RPMI7951 (cell line): ENCODE measurements around the gene MEDAG. TPM values are rescaled to one million over a fixed set of nuclear protein-coding genes. Genes with fewer than 3 reads are reported as not detected.

Experiments used
- DNase-seq: peaks from one replicate; pipeline ENCODE4 v3.0.0-alpha.2; 2012; ENCODE audit warnings: low read depth
- total RNA-seq: library from RNA; depleted of rRNA; stranded (reverse); fragments of >200 nt; shearing (Covaris generic); gene quantifications from 2 replicates; pipeline ENCODE4 v1.2.3, GENCODE V29; 2014

The MEDAG gene
- total RNA-seq, 1 experiment from 2014 or later = 21.0 TPM

GRCh38 chr13:30907121-30907861 is 1.2 kb downstream of the MEDAG start:
- peak; percentile 95 for DNase-seq

- DNase-seq = peak; percentile 84
Measured at GRCh38 chr13:30908416-30908980, 2.4 kb downstream of the MEDAG start.

- no peak for DNase-seq
Measured at GRCh38 chr13:30910676-30911075, 4.6 kb downstream of the MEDAG start.

GRCh38 chr13:30915691-30916541 is 9.8 kb downstream of the MEDAG start:
- DNase-seq = peak; percentile 65

DNA sequence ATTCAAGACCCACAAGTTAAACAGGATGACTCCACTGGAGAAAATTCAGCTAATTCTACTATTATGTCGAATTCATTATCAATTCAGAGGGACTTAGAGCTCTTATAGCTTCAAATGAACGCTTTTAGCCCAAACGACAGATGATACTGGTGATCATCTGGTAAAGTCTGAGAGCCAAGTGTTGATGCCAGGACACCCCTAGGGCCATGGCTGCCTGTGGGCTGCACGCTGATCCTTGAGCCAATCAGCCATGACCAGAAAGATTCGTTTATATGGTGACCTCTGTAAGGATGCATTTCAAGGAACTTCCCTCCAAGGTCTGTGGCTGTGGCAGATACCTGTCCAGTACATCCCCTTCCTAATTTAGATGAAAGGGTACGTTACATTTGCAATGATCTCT is 10.9 kb downstream of the MEDAG start:
- DNase-seq = no peak

- DNase-seq = no peak
Measured at GRCh38 chr13:30918662-30919405, 12.8 kb downstream of the MEDAG start.

DNA sequence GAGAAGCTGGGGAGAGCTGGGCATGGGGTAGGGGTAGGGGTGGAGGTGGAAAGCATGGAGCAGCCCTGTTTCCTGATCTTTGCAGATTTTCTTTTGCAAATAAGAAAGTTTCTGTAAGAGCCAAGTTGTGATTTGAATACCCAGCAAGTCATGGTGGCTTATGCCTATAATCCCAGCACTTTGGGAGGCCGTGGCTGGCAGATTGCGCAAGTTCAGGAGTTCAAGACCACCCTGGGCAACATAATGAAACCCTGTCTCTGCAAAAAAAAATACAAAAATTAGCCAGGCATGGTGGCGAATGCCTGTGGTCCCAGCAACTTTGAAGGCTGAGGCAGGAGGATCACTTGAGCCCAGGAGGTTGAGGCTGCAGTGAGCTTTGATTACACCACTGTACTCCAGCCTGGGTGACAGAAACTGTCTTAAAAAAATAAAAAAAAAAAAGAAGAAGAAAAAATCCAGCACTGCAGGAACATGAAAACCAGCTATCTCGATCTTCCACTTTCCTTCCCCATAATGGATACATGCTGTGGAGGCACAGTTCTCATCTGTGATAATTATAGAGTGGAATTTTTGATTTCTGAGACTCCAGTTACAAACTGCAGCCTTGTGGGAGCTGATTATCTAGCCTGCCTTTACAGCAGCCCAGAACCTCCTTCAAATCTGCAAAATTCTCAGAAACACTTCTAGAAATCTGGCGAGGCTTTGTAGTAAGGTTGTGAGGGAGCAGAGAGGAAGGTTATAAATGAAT is 14.3 kb downstream of the MEDAG start:
- no peak for DNase-seq

DNA sequence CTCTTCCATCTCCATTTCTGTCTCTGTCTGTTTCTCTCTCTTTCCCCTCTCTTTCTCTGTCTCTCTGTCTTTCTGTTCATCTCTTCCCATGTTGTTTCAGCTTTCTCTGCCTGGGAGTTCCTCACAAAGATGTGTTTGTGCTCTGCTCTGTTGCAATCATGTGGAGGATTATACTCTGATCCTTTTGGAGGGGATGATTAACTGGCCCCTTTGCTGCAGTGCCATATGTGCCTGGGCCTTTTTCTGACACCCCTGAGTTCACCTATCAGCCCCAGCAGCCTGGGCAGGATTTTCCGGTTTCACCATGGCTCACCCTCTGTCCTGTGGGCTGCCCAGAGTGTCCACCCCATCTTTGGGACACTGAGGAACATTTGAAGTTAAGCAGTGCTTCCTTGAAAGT is 17.3 kb downstream of the MEDAG start:
- DNase-seq = no peak

DNA sequence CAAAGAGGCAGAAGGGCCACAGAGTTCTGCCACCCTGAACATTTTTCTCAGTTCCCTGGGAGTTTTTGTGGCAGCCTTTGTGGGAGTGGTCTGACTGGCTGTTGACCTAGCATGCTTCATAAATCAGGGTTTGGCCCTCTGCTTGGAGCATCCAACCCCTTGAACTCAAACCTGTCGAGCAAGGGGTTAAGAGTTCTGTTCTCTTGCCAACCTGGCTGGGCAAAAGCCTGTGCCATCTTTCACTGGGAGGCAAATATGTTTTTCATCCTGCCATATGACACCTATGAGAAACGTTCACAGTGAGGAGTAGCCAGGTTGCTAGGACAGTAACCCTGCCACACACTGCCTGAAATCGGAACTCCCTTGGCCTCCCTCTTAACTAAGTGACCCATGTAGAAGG is 18.6 kb downstream of the MEDAG start:
- DNase-seq = no peak

DNA sequence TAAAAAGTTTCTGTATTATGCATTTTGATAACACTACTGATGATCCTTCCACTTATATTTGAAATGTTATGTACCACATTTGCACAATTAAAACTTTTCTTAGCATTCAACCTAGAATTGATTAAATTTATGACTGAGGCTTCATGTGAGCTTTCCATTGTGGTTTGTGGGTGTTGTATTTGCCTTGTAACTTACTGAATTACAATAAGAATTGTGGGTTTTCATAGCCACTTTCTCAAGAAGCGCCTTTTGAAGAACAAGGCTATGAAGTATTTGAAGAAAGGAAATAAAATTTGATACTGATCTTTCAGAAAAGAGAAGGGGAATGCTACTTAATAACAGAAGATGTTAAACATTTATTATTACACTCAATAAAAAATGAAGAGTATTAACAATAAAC is 19.4 kb downstream of the MEDAG start:
- no peak for DNase-seq

- DNase-seq = no peak
Measured at GRCh38 chr13:30926781-30927180, 20.7 kb downstream of the MEDAG start.

- DNase-seq = peak; percentile 23
Measured at GRCh38 chr13:30927188-30927587, 21.1 kb downstream of the MEDAG start.

DNA sequence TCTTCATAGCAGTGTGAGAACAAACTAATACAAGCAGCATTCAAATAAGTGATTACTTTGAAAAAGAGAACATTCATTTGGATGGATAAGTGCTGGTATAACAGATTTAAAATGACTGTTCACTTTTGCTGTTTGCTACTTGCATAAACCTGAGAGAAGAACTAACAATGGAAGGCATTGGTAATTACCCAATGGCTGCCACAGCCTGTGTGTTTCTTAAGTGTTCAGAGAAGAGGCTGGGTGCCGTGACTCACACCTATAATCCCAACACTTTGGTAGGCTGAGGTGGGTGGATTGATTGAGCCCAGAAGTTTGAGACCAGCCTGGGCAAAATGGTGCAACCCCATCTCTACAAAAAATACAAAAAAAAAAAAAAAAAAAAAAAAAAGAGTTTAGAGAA is 21.5 kb downstream of the MEDAG start:
- DNase-seq = no peak

- no peak for DNase-seq
Measured at GRCh38 chr13:30928978-30929377, 22.9 kb downstream of the MEDAG start.

DNA sequence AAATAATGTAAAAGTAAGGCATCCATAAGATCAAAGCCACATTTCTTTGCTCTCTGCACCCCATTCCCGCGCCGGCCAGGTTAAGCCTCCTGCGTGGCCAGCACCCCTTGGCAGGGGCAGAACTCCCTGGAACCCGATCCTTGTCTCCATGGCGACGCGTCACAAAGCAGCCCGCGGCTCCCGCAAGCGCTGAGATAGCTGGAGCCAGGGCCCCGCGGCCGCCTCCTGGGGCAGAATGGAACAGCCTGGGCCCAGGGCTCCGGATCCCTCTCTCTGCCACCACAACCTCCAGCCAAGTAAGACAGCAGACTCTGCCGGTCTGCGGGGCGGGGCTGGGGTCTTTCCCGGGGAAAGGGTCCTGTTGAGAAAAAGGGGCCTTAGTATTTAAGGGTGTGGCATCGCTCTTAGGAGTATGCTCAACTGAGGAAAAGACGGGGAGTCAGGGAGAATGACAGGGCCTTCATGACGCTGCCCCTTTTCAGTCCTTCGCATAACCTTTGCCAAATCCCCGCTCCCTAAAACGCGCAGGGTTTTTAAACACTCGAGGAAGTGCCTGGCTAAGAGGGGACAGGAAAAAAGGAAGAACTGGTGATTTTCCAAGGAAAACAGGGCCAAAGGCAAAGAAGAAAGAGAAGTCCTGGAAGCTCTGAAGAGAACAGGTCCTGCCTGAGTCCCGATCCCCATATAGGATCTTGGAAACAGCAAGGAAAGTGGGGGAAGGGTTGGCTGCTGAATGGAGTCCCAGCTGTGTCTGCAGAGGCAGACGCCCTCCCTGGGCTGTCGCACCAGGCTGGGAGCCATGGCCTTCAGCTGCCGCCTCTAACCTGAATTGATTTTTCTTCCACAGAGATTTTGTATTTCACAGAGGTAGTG is 26.6 kb downstream of the MEDAG start, which contains the start of gene TEX26:
TEX26 (plus strand) TSS at position 176 of the 873 bp plus-strand sequence; CDS start at position 236, 60 bp downstream.
- no peak for DNase-seq

GRCh38 chr13:30933354-30933670 is 27.2 kb downstream of the MEDAG start:
- no peak for DNase-seq

DNA sequence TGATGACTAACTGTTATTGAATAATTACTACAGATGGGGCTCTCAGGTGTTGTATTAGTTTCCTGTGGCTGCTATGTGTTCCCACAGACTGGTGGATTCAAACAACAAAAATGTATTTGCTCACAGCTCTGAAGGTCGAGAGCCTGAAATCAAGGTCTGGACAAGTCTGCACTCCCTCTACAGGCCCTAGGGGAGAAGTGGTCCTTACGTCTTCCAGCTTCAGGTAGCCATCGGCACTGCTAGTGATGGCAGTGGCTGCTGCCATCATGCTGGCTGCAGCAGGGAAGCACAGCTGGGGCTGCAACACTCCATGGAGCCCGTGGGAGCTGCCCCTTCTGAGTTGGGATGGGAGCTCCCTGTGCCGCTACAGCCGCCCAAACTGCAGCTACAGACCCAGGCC is 28.3 kb downstream of the MEDAG start:
- peak; percentile 9 for DNase-seq

DNA sequence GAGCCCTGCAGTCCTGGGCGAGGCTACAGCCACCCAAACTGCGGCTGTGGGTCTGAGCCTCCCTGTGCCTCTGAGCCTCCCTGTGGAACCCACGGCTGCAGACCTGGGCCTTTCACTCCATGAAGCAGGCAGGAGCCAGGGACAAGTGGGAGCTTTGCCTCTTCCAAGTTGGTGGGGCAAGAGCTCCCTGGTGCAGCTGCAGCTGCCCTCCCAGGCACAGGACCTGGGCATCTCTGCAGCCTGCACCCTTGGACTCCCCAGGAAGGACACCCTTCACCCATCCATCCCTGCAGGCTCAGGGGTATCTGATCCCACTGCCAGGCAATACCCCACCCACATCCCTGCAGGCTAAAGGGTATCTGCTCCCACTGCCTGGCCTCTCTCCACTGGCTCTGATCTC is 28.7 kb downstream of the MEDAG start:
- DNase-seq = no peak

- DNase-seq = no peak
Measured at GRCh38 chr13:30936971-30937370, 30.9 kb downstream of the MEDAG start.

GRCh38 chr13:30943881-30944280 is 37.8 kb downstream of the MEDAG start:
- peak; percentile 12 for DNase-seq
